Endodermal cell (in vitro differentiated cells): ENCODE results near the gene CRYZL1. TPM values are rescaled to one million over a fixed set of nuclear protein-coding genes. Genes with fewer than 3 reads are reported as not detected.

Experiments used
- DNase-seq: peaks from one replicate; pipeline ENCODE4 v3.0.0-alpha.2; 2017
- H3K27ac ChIP-seq: 2 replicates; pipeline ENCODE4 v1.5.1; 2013; ENCODE audit warnings: mild to moderate bottlenecking, low read depth, low read length, moderate library complexity
- H3K27me3 ChIP-seq: 2 replicates; pipeline ENCODE4 v1.6.1; 2013; ENCODE audit warnings: mild to moderate bottlenecking, low read length, moderate library complexity; ENCODE audit not compliant: insufficient read depth, control insufficient read depth, poor library complexity, severe bottlenecking
- H3K36me3 ChIP-seq: 2 replicates; pipeline ENCODE4 v1.7.0; 2013; ENCODE audit warnings: mild to moderate bottlenecking, low read length, moderate library complexity; ENCODE audit not compliant: control insufficient read depth, insufficient read depth
- H3K4me1 ChIP-seq: one replicate; pipeline ENCODE4 v1.7.0; 2013; ENCODE audit warnings: low read length; ENCODE audit not compliant: control insufficient read depth, insufficient read depth
- H3K4me3 ChIP-seq: 2 replicates; pipeline ENCODE4 v1.5.1; 2013; ENCODE audit warnings: mild to moderate bottlenecking, low read length, moderate library complexity
- H3K9ac ChIP-seq: 2 replicates; pipeline ENCODE4 v1.6.1; 2013; ENCODE audit warnings: mild to moderate bottlenecking, low read length, moderate library complexity; ENCODE audit not compliant: poor library complexity, severe bottlenecking; ENCODE audit errors: extremely low read depth
- H3K9me3 ChIP-seq: 2 replicates; pipeline ENCODE4 v1.6.1; 2013; ENCODE audit warnings: mild to moderate bottlenecking, low read length, moderate library complexity; ENCODE audit not compliant: control insufficient read depth
- H3K27ac Mint-ChIP-seq: 2 replicates; pipeline ENCODE4 v1.8.0; 2020; ENCODE audit warnings: mixed read lengths
- H3K27me3 Mint-ChIP-seq: 2 replicates; pipeline ENCODE4 v1.8.0; 2021; ENCODE audit warnings: mild to moderate bottlenecking, mixed read lengths; ENCODE audit not compliant: insufficient read depth
- H3K36me3 Mint-ChIP-seq: 2 replicates; pipeline ENCODE4 v1.8.0; 2020; ENCODE audit warnings: low read depth, mixed read lengths
- H3K4me1 Mint-ChIP-seq: 2 replicates; pipeline ENCODE4 v1.8.0; 2020; ENCODE audit warnings: mixed read lengths
- H3K4me3 Mint-ChIP-seq: 2 replicates; pipeline ENCODE4 v1.8.0; 2020; ENCODE audit warnings: mild to moderate bottlenecking, moderate library complexity, mixed read lengths
- H3K9me3 Mint-ChIP-seq: 2 replicates; pipeline ENCODE4 v1.8.0; 2020; ENCODE audit warnings: mild to moderate bottlenecking, mixed read lengths
- CTCF ChIP-seq: fragments of 200-600 bp; sonication (generic); conservative IDR thresholded peaks from 2 replicates; pipeline ENCODE4 v1.5.0; 2021; ENCODE audit warnings: antibody characterized with exemption, mild to moderate bottlenecking
- WGBS, 2 experiments: methylation state at CpG; one replicate each; pipeline versions ENCODE4 v1.1.5 to v1.1.7; 2013; ENCODE audit warnings: missing lambda C conversion rate in 2 of 2, mixed read lengths in 1 of 2; ENCODE audit not compliant: insufficient coverage in 1 of 2, insufficient read length in 1 of 2; 5-methylcytosine and 5-hydroxymethylcytosine counted together
- total RNA-seq, 2 donors: library from RNA; stranded (reverse); fragmentation: NEBNext Ultra II Directional in 1 of 2; extraction: Animal tissue kit (Norgen Biotek cat#: 25700) in 1 of 2; gene quantifications; 2 replicates in 1 of 2; 3 replicates in 1 of 2; pipeline ENCODE4 v1.2.1, GENCODE V29; 2021

The CRYZL1 gene
- total RNA-seq, 2 donors from 2014 or later = 33.8 to 51.0 TPM

- Mint-ChIP-seq H3K27me3 (no peaks in the 10 kb centered on the region), H3K27ac (peak overlapping the region; percentile 100), H3K4me3 (peak overlapping the region; percentile 85), H3K36me3 (peaks cover 32% of the 10 kb centered on the region), H3K9me3 (no peaks in the 10 kb centered on the region), H3K4me1 (peaks cover 11% of the 10 kb centered on the region)
- Histone ChIP-seq H3K36me3 (peaks cover 38% of the 10 kb centered on the region), H3K4me1 (no peaks in the 10 kb centered on the region), H3K27me3 (no peaks in the 10 kb centered on the region), H3K27ac (no peak overlapping the region), H3K9me3 (no peaks in the 10 kb centered on the region), H3K4me3 (peak overlapping the region; percentile 97), H3K9ac (peak overlapping the region; percentile 99)
- no peak for DNase-seq
- 59% methylated on average over 6 of the region's 8 CpGs; no CpG with 5 or more reads in 1 of the 2 experiments for WGBS, 2 experiments
- no peak for TF ChIP-seq CTCF
These were observed 96.9 kb downstream of the CRYZL1 start for GRCh38 chr21:33544451-33545195.

- Histone ChIP-seq H3K27ac (peak overlapping the region; percentile 96), H3K27me3 (no peaks in the 10 kb centered on the region), H3K4me3 (peak overlapping the region; percentile 97), H3K36me3 (peaks cover 34% of the 10 kb centered on the region), H3K9me3 (no peaks in the 10 kb centered on the region), H3K9ac (peak overlapping the region; percentile 99), H3K4me1 (no peaks in the 10 kb centered on the region)
- no peak for TF ChIP-seq CTCF
- peaks cover 28% of the 10 kb centered on the region for H3K36me3 Mint-ChIP-seq
- no peak for DNase-seq
- H3K4me3 Mint-ChIP-seq = peak overlapping the region; percentile 85
- peaks cover 11% of the 10 kb centered on the region for H3K4me1 Mint-ChIP-seq
- WGBS, 2 experiments = 1% methylated on average over 10 to 26 of the region's 26 CpGs
- no peaks in the 10 kb centered on the region for H3K9me3 Mint-ChIP-seq
- H3K27ac Mint-ChIP-seq = peak overlapping the region; percentile 100
- H3K27me3 Mint-ChIP-seq = no peaks in the 10 kb centered on the region
These were observed 97.9 kb downstream of the CRYZL1 start for GRCh38 chr21:33543505-33544129.

DNA sequence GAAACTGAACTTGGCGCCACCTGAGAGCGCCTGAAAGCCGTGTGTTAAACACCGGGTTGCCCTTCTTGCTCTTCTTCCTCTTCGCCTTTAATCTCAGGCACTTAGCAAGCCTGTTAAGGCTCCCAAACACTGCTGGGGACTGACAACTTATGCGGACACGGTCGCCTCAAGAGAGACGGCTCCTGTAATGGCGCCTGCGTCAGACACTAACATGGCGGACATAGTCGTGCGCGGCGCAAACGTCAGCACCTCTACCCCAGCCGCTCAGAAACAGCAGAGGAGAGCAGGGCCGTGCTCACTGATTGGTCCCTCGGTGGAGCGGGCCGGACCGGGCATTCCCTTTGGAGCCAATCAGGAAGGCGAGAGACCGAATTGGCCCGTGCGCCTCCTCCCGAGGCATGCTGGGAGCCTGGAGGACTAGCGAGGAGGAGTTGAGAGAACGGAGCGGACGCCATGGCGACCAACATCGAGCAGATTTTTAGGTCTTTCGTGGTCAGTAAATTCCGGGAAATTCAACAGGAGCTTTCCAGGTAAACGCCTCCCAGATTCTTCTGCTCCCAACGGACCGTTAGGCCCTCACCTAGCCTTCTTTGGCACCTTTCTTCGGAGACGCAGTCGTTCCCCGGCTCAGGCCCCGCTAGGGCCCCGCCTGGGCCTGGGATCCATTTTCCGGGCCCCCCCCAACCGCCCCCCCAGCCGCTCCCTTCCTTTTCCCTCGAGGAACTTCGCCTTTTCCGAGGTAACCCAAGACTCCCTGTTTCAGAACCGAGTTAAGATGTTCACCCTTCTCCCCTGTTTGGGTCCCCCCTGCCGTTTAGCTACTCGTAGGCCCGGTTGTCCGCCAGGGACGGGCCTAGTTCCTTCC is 98.7 kb downstream of the CRYZL1 start, which contains the start of gene SON:
TSS of gene SON (plus strand) at position 399 of the 865 bp plus-strand sequence. CDS start at position 454, 55 bp downstream.
- peaks cover 34% of the 10 kb centered on the region for H3K36me3 ChIP-seq
- peak; percentile 100 for DNase-seq
- Mint-ChIP-seq H3K4me3 (peak within 1 kb of the TSS; percentile 85), H3K36me3 (peaks cover 28% of the 10 kb centered on the region), H3K27me3 (no peaks in the 10 kb centered on the region), H3K9me3 (no peaks in the 10 kb centered on the region), H3K27ac (peak within 1 kb of the TSS; percentile 100), H3K4me1 (peaks cover 11% of the 10 kb centered on the region)
- no peaks in the 10 kb centered on the region for H3K27me3 ChIP-seq
- peak within 1 kb of the TSS; percentile 99 for H3K27ac ChIP-seq
- peaks cover 5% of the 10 kb centered on the region for H3K9me3 ChIP-seq
- TF ChIP-seq CTCF = no peak
- peak within 1 kb of the TSS; percentile 99 for H3K9ac ChIP-seq
- 0% methylated on average over 30 to 56 of the region's 57 CpGs for WGBS, 2 experiments
- H3K4me3 ChIP-seq = peak within 1 kb of the TSS; percentile 97
- H3K4me1 ChIP-seq = no peaks in the 10 kb centered on the region
